ENCODE measurements around the gene LIPC. TPM values are rescaled to one million over a fixed set of nuclear protein-coding genes. Genes with fewer than 3 reads are reported as not detected.

Gene LIPC
- total RNA-seq, 1 experiment from 2014 or later = not detected

DNA sequence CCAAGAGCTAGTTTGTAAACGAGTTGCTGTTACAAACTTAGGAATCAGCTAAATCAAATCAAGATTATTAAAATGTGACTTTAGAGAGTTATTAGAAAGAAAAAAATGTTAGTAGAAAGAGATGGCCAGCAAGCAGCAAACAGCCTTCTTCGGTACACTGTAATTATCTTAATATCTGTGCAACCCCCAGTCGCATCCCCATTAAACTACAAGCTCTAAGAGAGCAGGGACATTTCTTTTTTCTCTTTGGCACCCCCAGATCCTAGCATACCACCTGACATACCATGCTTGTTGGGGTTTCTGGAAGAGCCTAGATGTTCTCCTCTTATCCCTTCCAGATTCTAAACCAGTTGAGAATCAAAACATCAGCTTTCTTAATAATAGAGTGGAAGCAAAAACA lies 45.1 kb upstream of the LIPC start (continued):
- TF ChIP-seq ELF4 (CRISPR knock-in tag; IDR thresholded peaks at IDR 0.05; ENCODE audit: low read depth) = no peak
- no peak for TF ChIP-seq OVOL2 (CRISPR knock-in tag; IDR thresholded peaks at IDR 0.05; ENCODE audit: borderline replicate concordance)
- no peak for TF ChIP-seq FOXK1 (CRISPR knock-in tag; IDR thresholded peaks at IDR 0.05)

- no peak for ATAC-seq
- CTCF ChIA-PET = no interaction called here
Measured at GRCh38 chr15:58387130-58387529, 44.7 kb upstream of the LIPC start.

DNA sequence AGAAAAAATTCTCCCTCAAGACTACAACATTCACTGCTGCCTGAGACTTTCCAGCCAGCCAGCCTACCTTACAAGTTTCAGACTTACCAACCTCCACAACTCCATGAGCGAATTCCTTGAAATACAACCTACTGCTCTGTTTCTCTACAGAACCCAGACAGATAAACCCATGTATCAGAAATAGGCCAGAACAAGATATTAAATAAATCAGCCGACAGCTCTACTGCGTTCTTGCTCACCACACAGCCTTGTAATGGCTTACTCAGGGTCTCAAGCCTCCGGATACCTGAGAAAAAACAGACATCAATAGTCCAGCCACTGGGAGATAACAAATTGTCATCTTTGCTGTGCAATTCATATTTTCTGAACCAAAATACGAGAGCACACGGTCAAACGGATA lies 43.6 kb upstream of the LIPC start:
- DNase-seq (ENCODE audit: low spot score) = no peak
- H3K4me1 Mint-ChIP-seq = peaks cover 24% of the 10 kb centered on the region
- H3K27me3 Mint-ChIP-seq (ENCODE audit: low read depth) = no peaks in the 10 kb centered on the region; the same call in 1 of the 2 replicates
- ATAC-seq = no peak
- ChIA-PET POLR2A (no interaction called here), CTCF (no interaction called here)
- H3K27ac Mint-ChIP-seq = no peak overlapping the region
- H3K4me3 Mint-ChIP-seq = no peak overlapping the region
- no peaks in the 10 kb centered on the region for H3K9me3 Mint-ChIP-seq
- no peak for TF ChIP-seq GRHL2 (CRISPR knock-in tag; IDR thresholded peaks at IDR 0.05; ENCODE audit: insufficient replicate concordance, severe bottlenecking)
- no peak for TF ChIP-seq NR2C2 (CRISPR knock-in tag; IDR thresholded peaks at IDR 0.05)
- no peak for TF ChIP-seq JAZF1 (CRISPR knock-in tag; IDR thresholded peaks at IDR 0.05)
- TF ChIP-seq ZNF396 (CRISPR knock-in tag; IDR thresholded peaks at IDR 0.05; ENCODE audit: borderline replicate concordance) = no peak
- no peak for TF ChIP-seq JUN (CRISPR knock-in tag; IDR thresholded peaks at IDR 0.05)
- TF ChIP-seq, protein P1, sequence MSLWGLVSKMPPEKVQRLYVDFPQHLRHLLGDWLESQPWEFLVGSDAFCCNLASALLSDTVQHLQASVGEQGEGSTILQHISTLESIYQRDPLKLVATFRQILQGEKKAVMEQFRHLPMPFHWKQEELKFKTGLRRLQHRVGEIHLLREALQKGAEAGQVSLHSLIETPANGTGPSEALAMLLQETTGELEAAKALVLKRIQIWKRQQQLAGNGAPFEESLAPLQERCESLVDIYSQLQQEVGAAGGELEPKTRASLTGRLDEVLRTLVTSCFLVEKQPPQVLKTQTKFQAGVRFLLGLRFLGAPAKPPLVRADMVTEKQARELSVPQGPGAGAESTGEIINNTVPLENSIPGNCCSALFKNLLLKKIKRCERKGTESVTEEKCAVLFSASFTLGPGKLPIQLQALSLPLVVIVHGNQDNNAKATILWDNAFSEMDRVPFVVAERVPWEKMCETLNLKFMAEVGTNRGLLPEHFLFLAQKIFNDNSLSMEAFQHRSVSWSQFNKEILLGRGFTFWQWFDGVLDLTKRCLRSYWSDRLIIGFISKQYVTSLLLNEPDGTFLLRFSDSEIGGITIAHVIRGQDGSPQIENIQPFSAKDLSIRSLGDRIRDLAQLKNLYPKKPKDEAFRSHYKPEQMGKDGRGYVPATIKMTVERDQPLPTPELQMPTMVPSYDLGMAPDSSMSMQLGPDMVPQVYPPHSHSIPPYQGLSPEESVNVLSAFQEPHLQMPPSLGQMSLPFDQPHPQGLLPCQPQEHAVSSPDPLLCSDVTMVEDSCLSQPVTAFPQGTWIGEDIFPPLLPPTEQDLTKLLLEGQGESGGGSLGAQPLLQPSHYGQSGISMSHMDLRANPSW (CRISPR knock-in tag; conservative IDR thresholded peaks at IDR 0.05; ENCODE audit: low read depth) = no peak
- TF ChIP-seq ZNF317 (CRISPR knock-in tag; IDR thresholded peaks at IDR 0.05; ENCODE audit: borderline replicate concordance, low read depth) = no peak
- no peaks in the 10 kb centered on the region for H3K36me3 Mint-ChIP-seq

More at GRCh38 chr15:58387130-58387529, 44.7 kb upstream of the LIPC start:
- POLR2A ChIA-PET = no interaction called here
- TF ChIP-seq PREB (CRISPR knock-in tag; IDR thresholded peaks at IDR 0.05; ENCODE audit: borderline replicate concordance) (no peak), CREB1 (CRISPR knock-in tag; IDR thresholded peaks at IDR 0.05) (no peak), FOXK1 (CRISPR knock-in tag; IDR thresholded peaks at IDR 0.05) (no peak), ZNF281 (CRISPR knock-in tag; IDR thresholded peaks at IDR 0.05) (no peak), FOXP1 (CRISPR knock-in tag; IDR thresholded peaks at IDR 0.05; ENCODE audit: borderline replicate concordance) (no peak), JAZF1 (CRISPR knock-in tag; IDR thresholded peaks at IDR 0.05) (no peak), ZNF396 (CRISPR knock-in tag; IDR thresholded peaks at IDR 0.05; ENCODE audit: borderline replicate concordance) (no peak), ZNF317 (CRISPR knock-in tag; IDR thresholded peaks at IDR 0.05; ENCODE audit: borderline replicate concordance, low read depth) (no peak)
- no peak for DNase-seq (ENCODE audit: low spot score)
- no peaks in the 10 kb centered on the region for H3K9me3 Mint-ChIP-seq
- no peak overlapping the region for H3K27ac Mint-ChIP-seq
- no peaks in the 10 kb centered on the region for H3K36me3 Mint-ChIP-seq
- no peaks in the 10 kb centered on the region; the same call in 1 of the 2 replicates for H3K27me3 Mint-ChIP-seq (ENCODE audit: low read depth)
- no peak overlapping the region for H3K4me3 Mint-ChIP-seq
- peaks cover 17% of the 10 kb centered on the region for H3K4me1 Mint-ChIP-seq

DNA sequence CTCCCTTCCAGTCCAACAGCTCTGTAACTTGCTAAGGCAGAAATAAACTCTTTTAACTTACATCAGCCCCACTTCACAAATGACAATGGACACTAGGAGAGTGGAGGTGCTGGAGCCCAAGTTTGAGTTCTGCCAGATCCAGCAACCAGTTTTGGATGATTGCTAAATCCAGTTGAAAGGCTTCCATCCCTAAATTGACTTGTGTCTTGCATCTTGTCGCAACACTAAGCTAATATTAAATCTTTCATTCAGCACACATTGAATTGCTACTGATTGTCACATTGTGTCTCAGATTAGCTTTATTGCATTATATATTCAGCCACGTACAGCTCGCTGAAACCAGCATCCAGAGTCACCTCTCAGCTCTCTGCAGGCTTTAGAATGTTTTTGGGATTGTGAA lies 41.7 kb upstream of the LIPC start:
- POLR2A ChIA-PET = no interaction called here
- peaks cover 10% of the 10 kb centered on the region for H3K4me1 Mint-ChIP-seq
- no peak overlapping the region for H3K4me3 Mint-ChIP-seq
- H3K36me3 Mint-ChIP-seq = no peaks in the 10 kb centered on the region
- DNase-seq (ENCODE audit: low spot score) (no peak), ATAC-seq (no peak)
- H3K27ac Mint-ChIP-seq = no peak overlapping the region
- H3K9me3 Mint-ChIP-seq = no peaks in the 10 kb centered on the region
- no peaks in the 10 kb centered on the region; the same call in 1 of the 2 replicates for H3K27me3 Mint-ChIP-seq (ENCODE audit: low read depth)
- CTCF ChIA-PET = no interaction called here
- TF ChIP-seq NR2C2 (CRISPR knock-in tag; IDR thresholded peaks at IDR 0.05) (no peak), ATF3 (CRISPR knock-in tag; conservative IDR thresholded peaks at IDR 0.05) (no peak), CBFB (CRISPR knock-in tag; IDR thresholded peaks at IDR 0.05; ENCODE audit: low read depth) (no peak), TEAD1 (CRISPR knock-in tag; IDR thresholded peaks at IDR 0.05) (no peak), RELA (CRISPR knock-in tag; IDR thresholded peaks at IDR 0.05; ENCODE audit: borderline replicate concordance) (no peak), SMAD4 (CRISPR knock-in tag; IDR thresholded peaks at IDR 0.05) (no peak)
- TF ChIP-seq, protein P2, sequence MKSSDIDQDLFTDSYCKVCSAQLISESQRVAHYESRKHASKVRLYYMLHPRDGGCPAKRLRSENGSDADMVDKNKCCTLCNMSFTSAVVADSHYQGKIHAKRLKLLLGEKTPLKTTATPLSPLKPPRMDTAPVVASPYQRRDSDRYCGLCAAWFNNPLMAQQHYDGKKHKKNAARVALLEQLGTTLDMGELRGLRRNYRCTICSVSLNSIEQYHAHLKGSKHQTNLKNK (CRISPR knock-in tag; IDR thresholded peaks at IDR 0.05) = no peak
